ENCODE results near the gene OVCH2. TPM values are rescaled to one million over a fixed set of nuclear protein-coding genes. Genes with fewer than 3 reads are reported as not detected.

OVCH2 gene
- total and polyA plus RNA-seq, 2 experiments from 2014 or later: 0.42 to 1.3 TPM

DNA sequence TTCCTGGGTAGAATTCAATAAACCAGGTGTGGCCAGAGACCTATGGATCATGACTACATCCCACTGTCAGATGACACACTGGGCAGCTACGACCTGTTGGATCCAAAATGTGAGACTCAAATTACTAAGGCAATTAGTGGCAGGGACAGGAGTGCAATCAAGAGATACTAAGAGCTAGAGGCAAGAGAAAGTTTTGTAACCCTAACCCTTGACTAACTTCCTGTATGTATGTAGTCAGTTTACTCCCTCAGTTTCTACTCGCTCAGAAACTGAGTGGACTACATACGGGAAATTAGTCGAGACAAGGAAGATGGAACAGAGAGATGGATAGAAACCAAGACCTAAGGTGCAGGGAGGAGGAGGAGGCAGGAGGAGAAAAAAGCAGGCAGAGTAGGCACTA, 35.6 kb downstream of the OVCH2 start:
- Mint-ChIP-seq H3K27ac (no peak overlapping the region), H3K4me3 (no peak overlapping the region), H3K27me3 (ENCODE audit: insufficient read depth, low read depth, poor library complexity) (peaks cover 14% of the 10 kb centered on the region), H3K36me3 (ENCODE audit: low read depth) (peaks cover 41% of the 10 kb centered on the region), H3K4me1 (peaks cover 28% of the 10 kb centered on the region), H3K9me3 (no peaks in the 10 kb centered on the region; the same call in 2 of the 3 replicates)
- Histone ChIP-seq H3K27ac (ENCODE audit: low read depth) (no peak overlapping the region), H3K27me3 (ENCODE audit: insufficient read depth) (no peaks in the 10 kb centered on the region), H3K4me2 (no peak overlapping the region), H3K79me2 (replicated peaks; ENCODE audit: insufficient read depth) (no peaks in the 10 kb centered on the region), H3F3A (replicated peaks; ENCODE audit: low read depth) (0 out of 2 replicates have a peak, but pooled peaks cover 3% of the 10 kb centered on the region), H2AFZ (no peak overlapping the region), H4K20me1 (replicated peaks; ENCODE audit: insufficient read depth) (no peaks in the 10 kb centered on the region), H3K36me3 (ENCODE audit: insufficient read depth) (peaks cover 7% of the 10 kb centered on the region; the same call in 1 of the 2 replicates), H3K4me1 (ENCODE audit: insufficient read depth) (peaks cover 9% of the 10 kb centered on the region; the same call in 1 of the 2 replicates), H3K4me3 (no peak overlapping the region), H3K9me2 (ENCODE audit: insufficient read depth) (no peaks in the 10 kb centered on the region)
- DNase-seq (ENCODE audit: low spot score): no peak
- ATAC-seq: no peak
- no peak for TF ChIP-seq NANOG (IDR thresholded peaks at IDR 0.05; ENCODE audit: borderline replicate concordance)
- no peak for TF ChIP-seq ZNF331 (CRISPR knock-in tag; IDR thresholded peaks at IDR 0.05; ENCODE audit: low read depth)
- TF ChIP-seq POLR2AphosphoS5 (IDR thresholded peaks at IDR 0.05; ENCODE audit: low read depth): no peak
- TF ChIP-seq, protein P1, sequence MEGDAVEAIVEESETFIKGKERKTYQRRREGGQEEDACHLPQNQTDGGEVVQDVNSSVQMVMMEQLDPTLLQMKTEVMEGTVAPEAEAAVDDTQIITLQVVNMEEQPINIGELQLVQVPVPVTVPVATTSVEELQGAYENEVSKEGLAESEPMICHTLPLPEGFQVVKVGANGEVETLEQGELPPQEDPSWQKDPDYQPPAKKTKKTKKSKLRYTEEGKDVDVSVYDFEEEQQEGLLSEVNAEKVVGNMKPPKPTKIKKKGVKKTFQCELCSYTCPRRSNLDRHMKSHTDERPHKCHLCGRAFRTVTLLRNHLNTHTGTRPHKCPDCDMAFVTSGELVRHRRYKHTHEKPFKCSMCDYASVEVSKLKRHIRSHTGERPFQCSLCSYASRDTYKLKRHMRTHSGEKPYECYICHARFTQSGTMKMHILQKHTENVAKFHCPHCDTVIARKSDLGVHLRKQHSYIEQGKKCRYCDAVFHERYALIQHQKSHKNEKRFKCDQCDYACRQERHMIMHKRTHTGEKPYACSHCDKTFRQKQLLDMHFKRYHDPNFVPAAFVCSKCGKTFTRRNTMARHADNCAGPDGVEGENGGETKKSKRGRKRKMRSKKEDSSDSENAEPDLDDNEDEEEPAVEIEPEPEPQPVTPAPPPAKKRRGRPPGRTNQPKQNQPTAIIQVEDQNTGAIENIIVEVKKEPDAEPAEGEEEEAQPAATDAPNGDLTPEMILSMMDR (conservative IDR thresholded peaks at IDR 0.05; ENCODE audit: low read depth in 2 of 2): no peak
- TF ChIP-seq, protein P2, sequence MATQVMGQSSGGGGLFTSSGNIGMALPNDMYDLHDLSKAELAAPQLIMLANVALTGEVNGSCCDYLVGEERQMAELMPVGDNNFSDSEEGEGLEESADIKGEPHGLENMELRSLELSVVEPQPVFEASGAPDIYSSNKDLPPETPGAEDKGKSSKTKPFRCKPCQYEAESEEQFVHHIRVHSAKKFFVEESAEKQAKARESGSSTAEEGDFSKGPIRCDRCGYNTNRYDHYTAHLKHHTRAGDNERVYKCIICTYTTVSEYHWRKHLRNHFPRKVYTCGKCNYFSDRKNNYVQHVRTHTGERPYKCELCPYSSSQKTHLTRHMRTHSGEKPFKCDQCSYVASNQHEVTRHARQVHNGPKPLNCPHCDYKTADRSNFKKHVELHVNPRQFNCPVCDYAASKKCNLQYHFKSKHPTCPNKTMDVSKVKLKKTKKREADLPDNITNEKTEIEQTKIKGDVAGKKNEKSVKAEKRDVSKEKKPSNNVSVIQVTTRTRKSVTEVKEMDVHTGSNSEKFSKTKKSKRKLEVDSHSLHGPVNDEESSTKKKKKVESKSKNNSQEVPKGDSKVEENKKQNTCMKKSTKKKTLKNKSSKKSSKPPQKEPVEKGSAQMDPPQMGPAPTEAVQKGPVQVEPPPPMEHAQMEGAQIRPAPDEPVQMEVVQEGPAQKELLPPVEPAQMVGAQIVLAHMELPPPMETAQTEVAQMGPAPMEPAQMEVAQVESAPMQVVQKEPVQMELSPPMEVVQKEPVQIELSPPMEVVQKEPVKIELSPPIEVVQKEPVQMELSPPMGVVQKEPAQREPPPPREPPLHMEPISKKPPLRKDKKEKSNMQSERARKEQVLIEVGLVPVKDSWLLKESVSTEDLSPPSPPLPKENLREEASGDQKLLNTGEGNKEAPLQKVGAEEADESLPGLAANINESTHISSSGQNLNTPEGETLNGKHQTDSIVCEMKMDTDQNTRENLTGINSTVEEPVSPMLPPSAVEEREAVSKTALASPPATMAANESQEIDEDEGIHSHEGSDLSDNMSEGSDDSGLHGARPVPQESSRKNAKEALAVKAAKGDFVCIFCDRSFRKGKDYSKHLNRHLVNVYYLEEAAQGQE (IDR thresholded peaks at IDR 0.05; ENCODE audit: unreplicated experiment): no peak
- no peak for TF ChIP-seq JUNB (IDR thresholded peaks at IDR 0.05; ENCODE audit: unreplicated experiment)
- TF ChIP-seq, protein P3, sequence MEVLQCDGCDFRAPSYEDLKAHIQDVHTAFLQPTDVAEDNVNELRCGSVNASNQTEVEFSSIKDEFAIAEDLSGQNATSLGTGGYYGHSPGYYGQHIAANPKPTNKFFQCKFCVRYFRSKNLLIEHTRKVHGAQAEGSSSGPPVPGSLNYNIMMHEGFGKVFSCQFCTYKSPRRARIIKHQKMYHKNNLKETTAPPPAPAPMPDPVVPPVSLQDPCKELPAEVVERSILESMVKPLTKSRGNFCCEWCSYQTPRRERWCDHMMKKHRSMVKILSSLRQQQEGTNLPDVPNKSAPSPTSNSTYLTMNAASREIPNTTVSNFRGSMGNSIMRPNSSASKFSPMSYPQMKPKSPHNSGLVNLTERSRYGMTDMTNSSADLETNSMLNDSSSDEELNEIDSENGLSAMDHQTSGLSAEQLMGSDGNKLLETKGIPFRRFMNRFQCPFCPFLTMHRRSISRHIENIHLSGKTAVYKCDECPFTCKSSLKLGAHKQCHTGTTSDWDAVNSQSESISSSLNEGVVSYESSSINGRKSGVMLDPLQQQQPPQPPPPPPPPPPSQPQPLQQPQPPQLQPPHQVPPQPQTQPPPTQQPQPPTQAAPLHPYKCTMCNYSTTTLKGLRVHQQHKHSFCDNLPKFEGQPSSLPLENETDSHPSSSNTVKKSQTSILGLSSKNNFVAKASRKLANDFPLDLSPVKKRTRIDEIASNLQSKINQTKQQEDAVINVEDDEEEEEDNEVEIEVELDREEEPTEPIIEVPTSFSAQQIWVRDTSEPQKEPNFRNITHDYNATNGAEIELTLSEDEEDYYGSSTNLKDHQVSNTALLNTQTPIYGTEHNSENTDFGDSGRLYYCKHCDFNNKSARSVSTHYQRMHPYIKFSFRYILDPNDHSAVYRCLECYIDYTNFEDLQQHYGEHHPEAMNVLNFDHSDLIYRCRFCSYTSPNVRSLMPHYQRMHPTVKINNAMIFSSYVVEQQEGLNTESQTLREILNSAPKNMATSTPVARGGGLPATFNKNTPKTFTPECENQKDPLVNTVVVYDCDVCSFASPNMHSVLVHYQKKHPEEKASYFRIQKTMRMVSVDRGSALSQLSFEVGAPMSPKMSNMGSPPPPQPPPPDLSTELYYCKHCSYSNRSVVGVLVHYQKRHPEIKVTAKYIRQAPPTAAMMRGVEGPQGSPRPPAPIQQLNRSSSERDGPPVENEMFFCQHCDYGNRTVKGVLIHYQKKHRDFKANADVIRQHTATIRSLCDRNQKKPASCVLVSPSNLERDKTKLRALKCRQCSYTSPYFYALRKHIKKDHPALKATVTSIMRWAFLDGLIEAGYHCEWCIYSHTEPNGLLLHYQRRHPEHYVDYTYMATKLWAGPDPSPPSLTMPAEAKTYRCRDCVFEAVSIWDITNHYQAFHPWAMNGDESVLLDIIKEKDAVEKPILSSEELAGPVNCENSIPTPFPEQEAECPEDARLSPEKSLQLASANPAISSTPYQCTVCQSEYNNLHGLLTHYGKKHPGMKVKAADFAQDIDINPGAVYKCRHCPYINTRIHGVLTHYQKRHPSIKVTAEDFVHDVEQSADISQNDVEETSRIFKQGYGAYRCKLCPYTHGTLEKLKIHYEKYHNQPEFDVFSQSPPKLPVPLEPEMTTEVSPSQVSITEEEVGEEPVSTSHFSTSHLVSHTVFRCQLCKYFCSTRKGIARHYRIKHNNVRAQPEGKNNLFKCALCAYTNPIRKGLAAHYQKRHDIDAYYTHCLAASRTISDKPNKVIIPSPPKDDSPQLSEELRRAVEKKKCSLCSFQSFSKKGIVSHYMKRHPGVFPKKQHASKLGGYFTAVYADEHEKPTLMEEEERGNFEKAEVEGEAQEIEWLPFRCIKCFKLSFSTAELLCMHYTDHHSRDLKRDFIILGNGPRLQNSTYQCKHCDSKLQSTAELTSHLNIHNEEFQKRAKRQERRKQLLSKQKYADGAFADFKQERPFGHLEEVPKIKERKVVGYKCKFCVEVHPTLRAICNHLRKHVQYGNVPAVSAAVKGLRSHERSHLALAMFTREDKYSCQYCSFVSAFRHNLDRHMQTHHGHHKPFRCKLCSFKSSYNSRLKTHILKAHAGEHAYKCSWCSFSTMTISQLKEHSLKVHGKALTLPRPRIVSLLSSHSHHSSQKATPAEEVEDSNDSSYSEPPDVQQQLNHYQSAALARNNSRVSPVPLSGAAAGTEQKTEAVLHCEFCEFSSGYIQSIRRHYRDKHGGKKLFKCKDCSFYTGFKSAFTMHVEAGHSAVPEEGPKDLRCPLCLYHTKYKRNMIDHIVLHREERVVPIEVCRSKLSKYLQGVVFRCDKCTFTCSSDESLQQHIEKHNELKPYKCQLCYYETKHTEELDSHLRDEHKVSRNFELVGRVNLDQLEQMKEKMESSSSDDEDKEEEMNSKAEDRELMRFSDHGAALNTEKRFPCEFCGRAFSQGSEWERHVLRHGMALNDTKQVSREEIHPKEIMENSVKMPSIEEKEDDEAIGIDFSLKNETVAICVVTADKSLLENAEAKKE (CRISPR knock-in tag; IDR thresholded peaks at IDR 0.05): no peak
- TF ChIP-seq EZH2phosphoT487 (IDR thresholded peaks at IDR 0.05; ENCODE audit: unreplicated experiment): no peak
- TF ChIP-seq EZH2 (IDR thresholded peaks at IDR 0.05; ENCODE audit: low read depth, unreplicated experiment): no peak
- no peak for TF ChIP-seq ZNF114 (CRISPR knock-in tag; IDR thresholded peaks at IDR 0.05)
- no peak for TF ChIP-seq CREB1 (CRISPR knock-in tag; IDR thresholded peaks at IDR 0.05; ENCODE audit: low read depth)
- no peak for TF ChIP-seq STAT1 (IDR thresholded peaks at IDR 0.05; ENCODE audit: unreplicated experiment)
- TF ChIP-seq, protein P4, sequence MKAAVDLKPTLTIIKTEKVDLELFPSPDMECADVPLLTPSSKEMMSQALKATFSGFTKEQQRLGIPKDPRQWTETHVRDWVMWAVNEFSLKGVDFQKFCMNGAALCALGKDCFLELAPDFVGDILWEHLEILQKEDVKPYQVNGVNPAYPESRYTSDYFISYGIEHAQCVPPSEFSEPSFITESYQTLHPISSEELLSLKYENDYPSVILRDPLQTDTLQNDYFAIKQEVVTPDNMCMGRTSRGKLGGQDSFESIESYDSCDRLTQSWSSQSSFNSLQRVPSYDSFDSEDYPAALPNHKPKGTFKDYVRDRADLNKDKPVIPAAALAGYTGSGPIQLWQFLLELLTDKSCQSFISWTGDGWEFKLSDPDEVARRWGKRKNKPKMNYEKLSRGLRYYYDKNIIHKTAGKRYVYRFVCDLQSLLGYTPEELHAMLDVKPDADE (IDR thresholded peaks at IDR 0.05): no peak
